ENCODE data around the gene FNBP1L.
"Not testable (repeated sequence)": the region's sequence is repeated elsewhere in the genome, so short reads cannot be mapped to it uniquely, and the experiment has no call there.

The FNBP1L gene

DNA sequence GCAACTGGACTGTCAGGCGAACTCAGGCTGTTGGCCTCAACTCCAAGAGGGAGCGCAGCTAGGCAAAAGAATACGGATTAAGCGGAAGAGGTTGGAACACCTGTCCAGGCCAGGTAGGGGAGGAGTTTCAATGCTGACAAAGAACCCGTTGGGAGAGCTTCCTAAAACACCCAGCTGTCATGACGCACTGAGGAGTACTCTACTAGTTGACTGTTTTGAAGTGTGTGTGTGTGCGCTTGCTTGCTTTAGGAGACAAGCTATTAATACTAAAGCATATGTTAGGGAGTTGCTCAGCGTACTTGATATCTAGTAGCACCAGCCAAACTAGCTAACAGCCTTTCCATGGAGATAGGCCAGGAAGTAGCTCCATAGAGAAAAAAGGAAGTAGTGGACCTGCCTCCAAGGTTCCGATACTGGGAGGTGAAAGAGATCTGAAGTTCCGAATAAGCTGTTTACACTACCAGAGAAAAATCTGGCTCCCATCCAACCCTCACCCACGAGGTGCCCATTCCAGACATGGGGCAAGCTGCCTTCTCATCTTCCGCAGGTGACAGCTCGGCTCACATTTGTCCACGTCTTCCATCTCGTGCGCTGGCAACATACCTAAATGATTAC, 974 bp upstream of the FNBP1L start:
- DNase-seq, result no peak

DNA sequence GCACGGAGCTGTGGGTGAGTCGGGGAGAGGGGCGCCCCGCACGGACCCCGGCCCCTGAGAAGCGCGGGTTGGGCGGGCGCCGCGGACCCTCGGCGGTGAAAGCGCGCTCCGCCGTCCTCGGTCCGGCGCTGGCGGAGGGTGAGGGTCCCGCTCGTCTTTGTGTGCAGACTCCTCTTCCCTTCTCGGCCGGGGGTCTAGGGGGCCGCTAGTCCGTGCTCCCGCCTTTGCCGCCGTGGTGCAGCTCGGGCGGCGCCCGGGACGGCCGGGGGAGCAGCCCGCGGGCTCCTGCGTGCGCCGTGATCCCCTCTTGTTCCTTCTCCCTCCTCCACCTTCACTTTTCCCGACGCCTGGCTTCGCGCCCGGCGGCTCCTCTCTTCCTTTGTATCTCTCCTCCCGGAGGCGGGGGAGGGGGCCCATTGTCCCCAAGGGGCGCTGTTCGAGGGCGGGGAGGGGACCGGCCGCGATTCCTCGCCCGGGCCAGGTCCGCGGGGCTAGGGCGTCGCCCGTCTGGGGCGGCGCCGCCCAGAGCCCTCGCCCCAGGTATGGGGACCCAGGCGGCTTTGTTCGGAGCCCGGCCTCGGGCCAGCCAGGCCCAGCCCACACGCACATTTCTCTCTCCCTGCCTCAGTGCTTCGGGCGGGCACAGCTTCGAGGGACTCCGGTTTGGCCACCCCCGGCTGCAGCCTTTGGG, 519 bp downstream of the FNBP1L start:
- DNase-seq, result no peak

DNA sequence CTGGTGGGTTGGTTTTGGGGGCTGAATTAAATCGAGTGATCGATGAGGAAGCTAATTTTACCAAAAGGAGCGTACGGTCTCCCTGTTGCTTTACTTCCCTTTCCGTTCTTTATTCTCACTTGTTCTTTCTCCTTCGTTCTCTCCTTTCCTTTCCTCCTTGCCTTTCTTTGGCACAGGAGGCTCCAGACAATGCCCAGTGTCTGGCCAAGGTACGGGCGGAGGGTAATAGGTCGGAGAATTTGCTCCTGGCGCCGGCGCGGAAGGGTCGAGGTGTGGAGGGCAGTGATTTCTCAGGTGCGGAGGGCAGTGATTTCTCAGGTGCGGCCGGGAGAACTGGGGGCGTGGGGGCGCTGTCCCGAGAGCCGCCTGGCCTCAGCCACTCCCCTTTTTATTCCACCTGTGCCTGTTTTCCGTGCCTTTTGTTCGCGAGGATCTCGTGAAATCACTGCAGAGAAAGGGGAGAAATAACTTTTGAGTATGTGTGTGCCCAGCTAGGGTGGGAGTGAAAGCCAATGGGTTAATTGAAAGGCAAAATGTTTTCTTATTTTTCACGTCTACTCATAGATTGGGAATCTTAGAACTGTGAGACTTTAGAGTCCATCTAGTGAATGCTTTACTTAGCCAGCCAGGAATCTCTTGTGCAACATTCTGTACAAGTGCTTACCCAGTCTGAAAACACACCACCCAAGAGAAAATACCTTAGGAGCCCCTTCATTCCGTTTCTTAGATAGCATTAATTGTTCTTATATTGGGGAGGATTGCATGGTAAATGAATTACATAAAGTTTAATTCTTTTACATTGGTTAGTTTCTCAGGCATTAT, 1.3 kb downstream of the FNBP1L start:
- DNase-seq, result no peak

DNA sequence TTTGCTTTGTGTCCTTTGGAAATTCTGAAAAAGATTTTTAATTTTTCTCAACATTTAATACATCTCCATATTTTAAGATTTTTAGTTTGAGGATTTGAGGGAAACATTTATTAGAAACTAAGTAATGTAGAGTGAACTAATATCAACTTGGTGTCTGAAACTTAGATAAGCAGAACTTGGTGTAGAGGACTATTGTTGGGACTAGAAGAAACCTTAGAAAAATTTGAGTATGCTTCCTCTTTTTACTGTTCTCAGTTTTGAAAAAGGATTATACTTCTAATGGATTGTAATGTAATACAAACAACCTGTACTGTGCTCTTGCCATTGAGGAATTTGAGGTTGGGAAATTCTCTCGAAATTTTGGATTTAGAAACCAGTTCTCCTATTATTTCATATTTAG, 2.4 kb downstream of the FNBP1L start:
- no peak for DNase-seq

DNA sequence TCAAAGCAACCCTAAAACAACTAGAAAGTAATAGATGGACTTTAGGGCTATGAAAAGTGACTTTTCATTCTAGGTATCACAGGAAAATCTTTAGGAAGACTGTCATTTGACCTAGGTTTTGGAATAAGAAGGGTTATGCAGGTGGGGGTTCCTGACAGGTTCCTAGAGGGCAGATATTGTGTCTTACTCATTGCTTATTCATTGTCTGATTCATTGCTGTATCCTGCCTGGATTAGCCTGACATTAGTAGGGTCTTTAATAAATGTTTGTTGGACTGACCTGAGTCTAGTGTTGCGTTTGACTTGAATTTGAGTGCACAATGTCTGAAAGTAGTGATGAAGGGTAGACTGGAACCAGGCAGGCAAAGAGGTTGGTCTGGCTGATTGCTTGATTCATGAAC, 6.0 kb downstream of the FNBP1L start:
- no peak for DNase-seq

DNA sequence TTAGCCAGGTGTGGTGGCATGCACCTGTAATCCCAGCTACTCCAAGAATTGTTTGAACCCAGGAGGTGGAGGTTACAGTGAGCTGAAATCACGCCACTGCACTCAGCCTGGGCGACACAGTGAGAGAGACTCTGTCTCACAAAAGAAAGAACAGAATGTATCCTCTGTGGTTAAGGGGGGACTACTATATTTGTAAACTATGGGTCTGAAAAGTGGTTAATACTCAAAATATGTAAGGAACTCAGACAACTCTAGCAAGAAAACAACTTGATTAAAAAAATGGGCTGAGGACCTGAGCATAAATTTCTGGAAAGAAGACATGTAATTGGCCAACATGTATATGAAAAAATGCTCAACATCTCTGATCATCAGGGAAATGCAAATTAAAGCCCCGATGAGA, 11.2 kb downstream of the FNBP1L start:
- no peak for DNase-seq

DNA sequence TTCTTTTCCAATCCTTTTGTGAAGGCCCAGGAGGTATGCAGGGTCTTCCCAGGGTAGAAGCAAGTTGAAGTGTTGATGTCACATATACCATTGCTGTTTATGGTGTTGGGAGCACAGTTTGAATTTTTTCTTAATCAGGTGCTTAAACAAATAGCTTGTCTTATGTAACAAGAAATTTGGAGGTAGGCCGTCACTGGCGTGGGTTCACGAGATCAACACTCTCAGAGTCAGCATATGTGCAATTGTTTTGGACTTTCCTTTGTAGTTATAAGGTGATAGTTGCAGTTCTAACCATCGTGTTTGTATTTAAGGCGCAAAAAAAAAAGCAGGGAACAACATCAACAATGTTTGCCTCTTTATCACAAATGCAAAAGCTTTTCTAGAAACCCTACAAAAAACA, 13.3 kb downstream of the FNBP1L start:
- DNase-seq, result no peak

DNA sequence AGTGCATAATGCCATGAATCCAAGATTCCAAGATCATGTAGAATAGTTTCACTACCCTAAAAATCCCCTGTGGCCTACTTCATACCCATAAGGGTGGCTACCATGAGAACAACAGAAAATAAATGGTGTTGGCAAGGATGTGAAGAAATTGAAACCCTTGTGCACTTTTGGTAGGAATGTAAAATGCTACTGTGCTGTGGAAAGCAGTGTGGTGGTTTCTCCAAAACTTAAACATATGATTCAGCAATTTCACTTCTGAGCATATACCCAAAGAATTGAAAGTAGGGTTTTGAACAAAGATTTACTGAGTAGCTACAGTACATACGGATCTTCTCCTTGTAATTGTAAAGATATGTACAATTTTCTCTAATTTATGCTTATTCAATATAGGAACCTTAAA, 16.0 kb downstream of the FNBP1L start:
- no peak for DNase-seq

DNA sequence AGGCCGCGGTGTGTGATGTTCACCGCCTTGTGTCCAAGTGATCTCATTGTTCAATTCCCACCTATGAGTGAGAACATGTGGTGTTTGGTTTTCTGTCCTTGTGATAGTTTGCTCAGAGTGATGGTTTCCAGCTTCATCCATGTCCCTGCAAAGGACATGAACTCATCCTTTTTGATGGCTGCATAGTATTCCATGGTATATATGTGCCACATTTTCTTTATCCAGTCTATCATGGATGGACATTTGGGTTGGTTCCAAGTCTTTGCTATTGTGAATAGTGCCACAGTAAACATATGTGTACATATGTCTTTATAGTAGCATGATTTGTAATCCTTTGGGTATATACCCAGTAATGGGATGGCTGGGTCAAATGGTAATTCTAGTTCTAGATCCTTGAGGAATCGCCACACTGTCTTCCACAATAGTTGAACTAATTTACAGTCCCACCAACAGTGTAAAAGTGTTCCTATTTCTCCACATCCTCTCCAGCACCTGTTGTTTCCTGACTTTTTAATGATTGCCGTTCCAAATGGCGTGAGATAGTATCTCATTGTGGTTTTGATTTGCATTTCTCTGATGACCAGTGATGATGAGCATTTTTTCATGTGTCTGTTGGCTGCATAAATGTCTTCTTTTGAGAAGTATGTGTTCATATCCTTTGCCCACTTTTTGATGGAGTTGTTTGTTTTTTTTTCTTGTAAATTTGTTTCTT, 17.6 kb downstream of the FNBP1L start:
- not testable (repeated sequence) for DNase-seq

DNA sequence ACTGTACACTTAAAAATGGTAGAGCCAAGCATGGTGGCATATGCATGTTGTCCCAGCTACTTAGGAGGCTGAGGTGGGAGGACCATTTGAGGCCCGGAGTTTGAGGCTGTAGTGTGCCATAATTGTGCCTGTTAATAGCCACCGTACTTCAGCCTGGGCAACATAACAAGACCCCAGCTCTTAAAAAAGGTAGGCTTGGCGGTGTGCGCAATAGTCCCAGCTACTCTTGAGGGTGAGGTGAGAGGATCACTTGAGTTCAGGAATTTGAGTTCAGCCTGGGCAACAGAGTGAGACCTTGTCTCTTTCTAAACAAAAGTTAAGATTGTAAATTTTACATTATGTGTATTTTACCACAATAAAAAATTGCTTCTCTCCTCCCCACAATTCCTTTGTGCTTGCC, 19.7 kb downstream of the FNBP1L start:
- DNase-seq, result no peak

DNA sequence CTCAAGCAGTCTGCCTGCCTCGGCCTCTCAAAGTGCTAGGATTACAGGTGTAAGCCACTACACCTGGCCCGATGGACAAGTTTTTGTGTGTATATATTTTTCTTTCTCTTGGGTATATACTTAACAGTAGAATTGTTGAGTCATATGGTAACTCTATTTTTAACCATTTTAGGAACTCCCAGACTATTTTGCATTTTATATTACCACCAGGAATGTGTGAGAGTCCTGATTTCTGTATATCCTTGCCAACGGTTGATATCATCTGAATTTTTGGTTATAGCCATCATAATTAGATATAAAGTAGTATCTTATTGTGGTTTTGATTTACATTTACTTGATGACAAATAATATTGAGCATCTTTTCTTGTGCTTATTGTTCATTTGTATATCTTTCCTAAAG, 20.7 kb downstream of the FNBP1L start:
- DNase-seq, result no peak

DNA sequence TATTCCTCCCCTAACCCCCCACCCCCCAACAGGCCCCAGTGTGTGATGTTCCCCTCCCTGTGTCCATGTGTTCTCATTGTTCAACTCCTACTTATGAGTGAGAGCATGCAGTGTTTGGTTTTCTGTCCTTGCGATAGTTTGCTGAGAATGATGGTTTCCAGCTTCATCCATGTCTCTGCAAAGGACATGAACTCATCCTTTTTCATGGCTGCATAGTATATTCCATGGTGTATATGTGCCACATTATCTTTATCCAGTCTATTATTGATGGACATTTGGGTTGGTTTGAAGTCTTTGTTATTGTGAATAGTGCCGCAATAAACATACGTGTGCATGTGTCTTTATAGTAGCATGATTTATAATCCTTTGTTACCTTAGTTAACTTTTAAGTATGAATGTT, 21.3 kb downstream of the FNBP1L start:
- not testable (repeated sequence) for DNase-seq

DNA sequence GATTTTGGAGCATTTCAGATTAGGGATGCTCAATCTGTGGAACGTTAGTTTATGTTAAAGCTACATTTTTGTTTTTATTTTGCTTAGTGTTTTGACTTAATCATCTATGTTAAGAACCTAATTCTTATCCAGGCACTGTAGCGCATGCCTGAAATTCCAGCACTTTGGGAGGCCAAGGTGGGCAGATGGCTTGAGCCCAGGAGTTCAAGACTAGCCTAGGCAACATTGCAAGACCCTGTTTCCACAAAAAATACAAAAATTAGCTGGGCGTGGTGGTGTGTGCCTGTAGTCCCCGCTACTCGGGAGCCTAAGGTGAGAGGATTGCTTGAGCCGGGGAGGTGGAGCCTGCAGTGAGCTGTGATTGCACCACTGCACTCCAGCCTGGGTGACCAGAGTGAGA, 23.4 kb downstream of the FNBP1L start:
- DNase-seq, result no peak

DNA sequence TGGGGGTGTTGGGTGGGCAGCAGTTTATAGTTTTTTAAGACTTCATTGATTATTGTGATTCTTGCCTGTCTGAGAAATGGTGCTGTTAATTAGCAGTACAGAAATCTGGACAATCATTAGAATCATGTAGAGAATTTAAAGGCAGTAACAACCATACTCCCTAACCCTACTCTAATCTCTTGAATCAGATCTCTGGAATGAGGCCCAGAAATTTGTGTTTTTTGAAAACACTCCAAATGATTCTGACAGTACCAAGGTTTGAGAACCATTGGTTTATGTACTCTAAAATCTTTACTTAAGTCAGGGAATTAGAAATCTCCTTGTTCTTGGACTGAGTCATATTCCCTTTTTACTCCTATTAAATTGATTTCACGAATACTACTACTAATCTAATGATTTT, 24.0 kb downstream of the FNBP1L start:
- no peak for DNase-seq

DNA sequence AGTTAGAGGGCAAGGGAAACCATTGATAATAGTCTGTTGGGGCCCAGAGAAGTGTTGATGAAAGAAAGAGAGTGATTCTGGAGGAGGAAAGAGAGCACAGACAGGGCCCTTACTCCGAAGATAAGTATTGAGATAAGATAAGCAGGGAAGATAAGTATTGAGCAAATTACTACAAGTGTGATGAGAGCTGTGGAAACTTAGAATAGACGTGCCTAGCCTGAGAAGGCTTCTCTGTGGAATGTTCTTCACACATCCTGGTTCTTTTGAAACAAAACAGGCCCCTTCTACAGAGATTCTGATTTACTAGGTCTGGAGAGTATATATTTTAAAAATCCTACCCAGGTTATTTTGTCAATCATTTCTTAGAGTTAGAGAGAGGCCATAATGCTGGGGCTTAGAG, 26.4 kb downstream of the FNBP1L start:
- no peak for DNase-seq

DNA sequence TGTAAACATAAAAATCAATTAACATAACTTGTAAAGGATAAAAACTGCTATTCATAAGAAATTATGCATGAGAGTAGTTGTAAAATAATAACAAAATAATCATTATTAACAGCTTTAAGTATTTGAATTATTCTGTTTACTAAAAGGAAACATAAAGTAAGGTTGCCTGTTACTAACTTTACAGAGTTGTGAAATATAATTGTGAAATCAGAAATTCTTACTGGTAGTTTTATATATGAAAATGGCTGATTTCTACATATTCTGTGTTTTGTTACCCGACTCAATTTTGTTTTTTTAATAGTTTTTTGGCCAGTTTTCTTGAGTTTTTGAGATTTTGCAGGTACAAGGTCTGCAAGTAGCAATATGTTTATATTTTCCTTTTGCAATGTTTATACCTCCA, 27.8 kb downstream of the FNBP1L start:
- DNase-seq, result no peak

DNA sequence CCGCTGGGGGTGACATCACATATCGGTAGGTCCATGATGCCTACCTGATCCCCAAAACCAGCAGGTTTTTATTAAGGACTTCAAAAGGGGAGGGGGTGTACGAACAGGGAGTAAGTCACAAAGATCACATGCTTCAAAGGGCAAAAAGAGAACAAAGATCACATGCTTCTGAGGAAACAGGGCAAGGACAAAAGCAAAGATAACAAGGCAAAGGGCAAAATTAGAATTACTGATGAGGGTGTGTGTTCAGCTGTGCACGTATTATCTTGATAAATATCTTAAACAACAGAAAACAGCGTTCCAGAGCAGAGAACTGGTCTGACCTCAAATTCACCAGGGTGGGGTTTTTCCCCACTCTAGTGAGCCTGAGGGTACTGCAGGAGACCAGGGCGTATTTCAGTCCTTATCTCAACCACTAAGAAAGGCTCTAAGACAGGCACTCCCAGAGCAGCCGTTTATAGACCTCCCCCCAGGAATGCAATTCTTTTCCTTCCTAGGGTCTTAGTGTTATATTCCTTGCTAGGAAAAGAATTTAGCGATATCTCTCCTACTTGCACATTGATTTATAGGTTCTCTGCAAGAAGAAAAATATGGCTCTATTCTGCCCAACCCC, 31.3 kb downstream of the FNBP1L start:
- DNase-seq, result not testable (repeated sequence)

DNA sequence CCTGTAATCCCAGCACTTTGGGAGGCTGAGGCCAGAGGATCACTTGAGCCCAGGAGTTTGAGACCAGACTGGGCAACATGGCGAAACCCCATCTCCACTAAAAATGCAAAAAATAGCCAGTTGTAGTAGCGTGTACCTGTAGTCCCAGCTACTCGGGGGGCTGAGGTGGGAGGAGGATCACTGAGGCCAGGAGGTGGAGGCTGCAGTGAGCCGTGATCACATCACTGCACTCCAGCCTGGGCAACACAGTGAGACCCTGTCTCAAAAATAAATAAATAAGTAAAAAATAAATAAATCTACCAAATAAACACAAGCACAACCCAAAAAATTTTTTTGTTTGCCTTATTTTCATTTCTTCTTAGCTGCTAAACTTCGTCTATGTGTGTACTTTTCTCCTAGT, 34.0 kb downstream of the FNBP1L start:
- not testable (repeated sequence) for DNase-seq

DNA sequence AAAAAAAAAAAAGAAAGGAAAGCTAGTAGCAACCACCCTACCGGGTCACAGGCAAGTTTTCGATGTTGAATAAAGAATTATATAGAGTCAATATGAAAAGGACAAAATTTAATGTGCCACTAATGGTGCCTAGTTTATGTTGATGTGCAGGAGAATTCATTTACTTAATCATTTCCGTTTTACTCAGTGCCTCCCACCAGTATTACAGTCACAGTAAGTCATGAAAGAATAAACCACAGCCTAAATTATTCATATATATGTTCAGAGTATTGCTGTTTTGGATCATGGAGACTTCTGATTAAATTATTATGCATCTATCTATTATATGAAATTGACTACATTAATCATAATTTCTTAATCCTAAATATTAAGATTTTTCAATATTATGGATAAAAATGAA, 35.3 kb downstream of the FNBP1L start:
- DNase-seq, result no peak

DNA sequence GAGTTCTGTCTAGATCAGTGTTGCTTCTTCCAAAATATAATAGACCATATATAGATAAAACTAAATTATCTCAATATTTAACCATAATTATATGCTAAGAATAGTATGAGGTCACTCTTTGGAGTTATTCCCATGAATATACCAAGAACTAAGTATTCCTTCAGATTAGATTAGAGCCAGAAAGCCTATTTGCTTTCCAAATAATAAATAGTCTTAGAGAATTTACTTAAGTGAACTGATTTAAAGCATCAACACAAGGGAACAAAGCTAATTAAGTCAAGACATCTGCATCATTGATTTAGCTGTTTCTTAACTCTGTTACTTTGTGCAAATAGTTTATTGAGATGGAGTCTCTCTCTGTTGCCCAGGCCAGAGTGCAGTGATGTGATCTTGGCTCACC, 35.7 kb downstream of the FNBP1L start:
- no peak for DNase-seq

DNA sequence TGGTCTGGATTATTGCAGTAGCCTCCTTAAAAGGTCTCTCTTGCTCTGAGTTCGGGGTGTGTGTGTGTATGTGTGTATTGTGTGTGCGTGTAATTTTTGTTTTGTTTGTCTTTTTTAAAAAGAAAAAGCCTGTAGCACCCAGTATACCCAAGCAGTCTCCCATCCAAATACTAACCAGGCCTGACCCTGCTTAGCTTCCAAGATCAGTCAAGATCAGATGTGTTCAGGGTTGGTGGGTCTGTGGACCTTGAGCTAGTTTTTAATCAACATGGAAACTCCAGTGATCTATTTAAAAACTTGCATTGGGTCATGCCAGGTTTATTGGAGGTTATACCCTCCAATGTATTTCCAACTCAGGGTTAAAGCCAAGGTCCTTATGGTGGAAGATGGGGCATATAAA, 40.3 kb downstream of the FNBP1L start:
- DNase-seq, result no peak

DNA sequence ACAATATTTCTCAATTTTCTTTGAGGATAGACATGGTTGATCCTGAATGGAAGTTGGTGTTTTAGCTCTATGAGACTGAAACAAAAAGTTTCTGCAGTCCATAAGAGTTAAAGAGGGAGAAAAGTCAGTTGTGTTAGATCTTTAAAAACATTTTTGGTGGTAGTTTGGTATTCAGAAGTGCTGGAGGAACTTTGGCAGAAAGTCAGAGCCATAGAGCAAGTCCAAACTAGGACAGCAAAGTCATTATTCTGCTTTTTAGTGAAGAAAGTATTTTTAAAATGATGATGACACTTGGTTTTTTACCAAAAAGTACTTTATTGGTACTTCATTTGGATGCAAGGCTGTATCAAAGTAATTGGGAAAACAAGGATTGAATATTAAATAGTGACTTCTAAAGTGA, 41.8 kb downstream of the FNBP1L start:
- no peak for DNase-seq

DNA sequence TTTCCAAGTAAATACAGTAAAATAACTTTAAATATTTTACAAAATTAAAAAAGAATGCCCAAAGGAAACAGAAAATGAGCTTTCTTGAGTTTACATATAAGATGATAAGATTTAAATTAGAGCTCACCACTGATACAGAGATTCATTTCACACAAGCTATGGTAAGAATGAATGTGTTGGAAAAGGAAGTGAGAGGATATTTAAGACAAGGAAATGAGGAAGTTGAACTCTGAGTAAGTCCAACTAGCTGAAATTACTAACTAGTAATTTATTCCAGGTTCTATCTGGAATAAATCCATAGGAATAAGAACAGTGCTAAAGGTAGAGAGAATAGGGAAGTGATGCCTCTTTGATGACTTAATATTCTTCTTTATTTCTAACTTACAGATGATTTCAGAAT, 42.4 kb downstream of the FNBP1L start:
- no peak for DNase-seq

Data from stimulated activated naive CD4-positive, alpha-beta T cell treated with Interleukin-2 at 50 U/mL for 16 hours (primary cell).